ENCODE results near the gene PPM1L.
"Not testable (repeated sequence)": the region's sequence is repeated elsewhere in the genome, so short reads cannot be mapped to it uniquely, and the experiment has no call there.

PPM1L gene

DNA sequence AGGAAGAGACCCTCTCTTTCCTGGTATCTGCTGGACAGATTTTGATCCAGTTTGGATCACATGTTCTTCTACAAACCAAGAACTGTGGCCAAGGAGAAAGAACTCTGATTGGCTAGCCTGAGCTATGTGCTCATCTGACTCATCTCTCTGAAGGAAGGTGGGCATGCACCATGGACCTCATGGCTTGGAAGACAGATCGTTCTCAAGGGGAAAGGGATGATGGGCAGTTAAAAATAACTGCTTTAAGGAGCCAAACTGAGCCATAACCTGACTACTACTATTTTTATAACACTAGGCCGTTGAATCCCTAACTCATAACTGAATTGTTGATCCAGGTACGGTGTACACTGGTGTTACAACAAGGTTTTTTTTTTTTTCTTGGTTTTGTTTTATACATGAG is 236.7 kb downstream of the PPM1L start:
- DNase-seq = no peak

- no peak for DNase-seq
Measured at GRCh38 chr3:160996811-160997210, 240.8 kb downstream of the PPM1L start.

DNA sequence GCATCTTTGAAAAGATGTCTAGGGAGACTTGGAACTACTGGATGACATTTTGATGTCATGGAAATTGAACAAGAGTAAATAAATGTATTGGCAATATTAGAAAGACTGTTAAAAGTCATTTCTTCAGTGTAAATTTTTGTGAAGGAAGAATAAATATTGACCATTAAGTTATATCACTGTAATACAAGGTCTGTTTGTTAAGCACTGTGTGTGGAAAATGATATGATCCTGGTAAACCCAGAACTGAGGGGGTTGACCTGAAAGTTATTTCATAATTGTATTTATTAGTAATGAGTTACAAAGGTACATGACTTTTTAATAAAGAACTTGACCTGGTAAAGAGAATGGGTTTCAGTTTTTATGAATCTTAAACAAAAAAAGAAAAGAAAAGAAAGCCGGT is 242.6 kb downstream of the PPM1L start:
- DNase-seq = no peak

GRCh38 chr3:160999274-160999673 is 243.2 kb downstream of the PPM1L start:
- no peak for DNase-seq

DNA sequence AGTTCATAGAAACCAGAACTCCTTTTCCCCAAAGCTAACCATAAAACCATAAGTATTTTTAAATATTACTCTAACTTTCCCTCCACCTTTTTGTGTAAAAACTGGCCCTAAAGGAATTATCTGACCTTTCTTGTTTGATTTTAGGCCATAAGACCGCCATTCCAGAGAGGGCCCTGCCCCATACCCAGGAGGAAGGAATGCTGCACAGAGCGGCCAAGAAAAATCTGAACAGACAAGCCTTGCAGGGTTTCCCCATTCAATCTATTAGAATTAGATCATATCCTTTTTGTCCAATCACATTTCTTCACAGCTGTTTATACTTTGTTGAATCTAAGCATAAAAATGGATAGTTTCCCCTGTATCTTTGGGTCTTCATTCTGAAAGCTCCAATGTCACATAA is 252.1 kb downstream of the PPM1L start:
- no peak for DNase-seq

- DNase-seq = not testable (repeated sequence)
Measured at GRCh38 chr3:161010151-161010550, 254.1 kb downstream of the PPM1L start.

GRCh38 chr3:161014843-161015749 is 259.1 kb downstream of the PPM1L start:
- DNase-seq = peak; percentile 63

DNA sequence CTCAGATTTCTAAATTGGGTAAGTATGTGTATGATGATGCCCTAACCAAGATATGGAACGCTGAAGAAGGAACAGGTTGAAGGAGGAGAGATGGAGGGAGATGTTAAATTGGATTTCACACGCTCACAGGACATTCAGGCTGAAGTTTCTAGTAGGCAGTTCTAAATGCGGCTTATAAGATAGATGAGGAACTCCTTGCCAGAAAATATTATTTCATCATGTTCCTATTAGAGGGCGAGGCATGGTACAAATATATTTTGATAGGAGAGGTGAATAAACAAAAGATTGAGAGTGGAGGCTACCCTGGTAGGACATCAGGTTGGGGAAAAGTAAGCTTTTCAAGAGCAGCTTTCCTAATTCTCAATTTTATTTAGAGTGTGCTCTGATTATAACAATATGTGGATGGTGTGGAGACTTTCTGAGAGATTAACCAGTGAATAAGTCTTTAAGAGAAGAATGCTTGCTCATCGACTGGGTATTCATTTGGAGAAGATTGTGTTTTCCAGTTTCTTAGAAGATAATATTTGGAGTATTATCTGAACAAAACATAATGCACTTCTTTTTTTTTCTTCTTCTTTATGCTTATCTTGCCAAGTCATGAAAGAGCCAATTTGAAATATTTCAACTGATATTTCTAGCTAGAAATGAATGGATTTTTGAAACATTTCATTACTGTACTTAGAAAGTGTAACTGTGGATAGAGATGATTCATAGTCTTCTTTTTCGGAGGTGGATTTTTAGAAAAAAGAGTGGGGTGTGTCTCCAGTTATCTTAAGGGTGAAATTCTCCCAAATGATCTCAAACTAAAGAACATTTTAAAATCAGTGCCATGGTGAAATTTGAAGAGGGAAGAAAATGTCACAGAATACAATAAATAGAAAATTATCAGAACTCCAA is 260.6 kb downstream of the PPM1L start:
- no peak for DNase-seq

DNA sequence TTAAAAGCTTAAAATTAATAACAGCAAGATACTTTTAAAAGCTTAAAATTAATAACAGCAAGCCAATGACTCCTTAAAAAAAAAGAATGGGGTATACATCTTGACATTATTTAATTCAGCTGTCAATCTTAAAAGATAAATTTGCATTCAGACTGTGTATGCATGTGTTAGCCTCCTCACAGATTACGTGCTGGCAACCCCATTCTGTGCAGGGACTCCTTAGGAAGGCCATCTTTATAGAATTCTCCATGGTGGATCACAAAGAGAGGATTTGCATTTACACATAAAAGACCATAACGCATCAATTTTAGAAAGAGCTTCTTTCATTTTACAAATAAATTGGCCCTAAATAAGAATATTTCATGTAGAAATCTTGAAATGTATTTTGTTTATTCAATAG is 261.9 kb downstream of the PPM1L start:
- no peak for DNase-seq

GRCh38 chr3:161020256-161020655 is 264.2 kb downstream of the PPM1L start:
- no peak for DNase-seq

- no peak for DNase-seq
Measured at GRCh38 chr3:161025911-161026310, 269.9 kb downstream of the PPM1L start.

DNA sequence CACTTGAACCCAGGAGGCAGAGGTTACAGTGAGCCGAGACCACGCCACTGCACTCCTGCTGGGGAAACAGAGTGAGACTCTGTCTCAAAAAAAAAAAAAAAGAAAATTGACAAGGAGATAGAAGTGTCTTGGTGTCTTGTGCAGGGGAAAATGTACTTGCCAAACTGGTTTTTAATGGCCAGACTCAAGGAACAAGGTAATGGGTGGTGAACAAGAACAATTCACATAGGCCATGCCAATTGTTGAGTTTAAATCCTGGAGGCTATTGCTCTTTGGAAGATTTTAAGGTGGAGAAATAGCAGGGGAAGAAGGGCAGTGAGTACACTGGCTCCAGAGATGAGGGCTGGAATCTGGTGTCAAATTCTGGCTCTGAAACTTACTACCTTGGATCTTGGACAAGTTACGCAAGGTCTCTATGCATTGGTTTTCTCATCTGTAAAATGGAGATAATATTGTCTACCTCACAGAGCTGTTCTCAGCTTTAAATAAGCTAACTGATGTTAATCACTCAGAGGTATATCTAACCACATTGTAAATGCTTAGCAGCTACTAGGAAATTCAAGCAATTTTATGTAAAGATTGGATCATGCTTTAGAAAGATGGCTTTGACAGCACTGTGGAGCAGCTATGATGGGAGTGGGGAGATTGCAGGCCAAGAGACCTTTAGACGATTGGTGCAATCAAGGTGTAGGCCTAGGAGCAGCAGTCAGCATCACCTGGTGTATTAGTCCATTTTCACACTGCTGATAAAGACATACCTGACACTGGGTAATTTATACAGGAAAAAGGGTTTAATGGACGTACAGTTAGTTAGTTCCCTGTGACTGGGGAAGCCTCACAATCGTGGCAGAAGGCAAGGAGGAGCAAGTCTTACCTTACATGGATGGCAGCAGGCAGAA is 270.8 kb downstream of the PPM1L start:
- DNase-seq = no peak

DNA sequence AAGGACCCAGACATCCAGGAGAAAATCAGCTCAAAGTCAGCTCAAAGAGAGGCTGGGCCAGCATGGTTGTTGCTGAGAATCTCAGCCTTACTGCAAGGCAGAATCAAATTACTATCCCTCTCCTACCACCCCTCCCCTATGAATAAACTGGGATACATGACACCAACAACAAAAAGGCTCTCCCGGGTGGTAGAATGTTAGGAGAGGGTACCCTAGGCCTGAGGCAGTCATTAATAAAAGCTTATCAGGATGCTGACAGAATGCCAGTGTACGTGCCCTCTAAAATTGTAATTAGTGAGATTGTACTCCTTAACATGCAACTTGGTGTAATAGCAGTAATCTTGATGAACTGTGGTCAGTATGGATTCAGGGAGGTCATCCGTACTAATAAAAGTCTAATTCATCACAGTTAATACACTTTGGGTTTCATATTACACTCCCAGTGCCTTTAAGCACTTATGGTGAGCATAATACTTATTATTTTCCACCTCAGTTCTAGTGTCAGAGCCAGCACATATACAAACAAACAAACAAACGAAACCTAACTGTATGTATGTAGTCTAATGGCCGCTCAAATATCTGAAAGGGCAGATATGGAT is 272.6 kb downstream of the PPM1L start:
- no peak for DNase-seq

DNA sequence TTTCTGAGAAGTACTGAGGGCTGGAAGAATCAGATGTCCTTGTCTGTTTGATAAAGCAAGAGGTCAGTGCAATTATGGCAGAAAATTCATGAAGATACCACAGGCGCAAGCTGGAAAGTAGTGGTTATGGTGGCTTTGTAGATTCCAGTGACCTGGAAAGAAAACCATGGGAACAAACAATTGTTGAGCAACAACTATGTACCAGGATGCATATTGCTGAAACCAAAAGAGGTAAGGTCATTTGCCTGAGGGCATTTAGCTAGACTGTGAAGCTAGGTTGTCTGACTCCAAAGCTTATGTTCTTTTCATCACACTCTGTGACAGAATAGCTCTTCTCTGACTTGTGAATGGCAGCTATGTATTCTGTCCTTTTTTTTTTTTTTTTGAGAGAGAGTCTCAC is 275.1 kb downstream of the PPM1L start:
- no peak for DNase-seq

- DNase-seq = not testable (repeated sequence)
Measured at GRCh38 chr3:161034913-161035550, 279.0 kb downstream of the PPM1L start.

DNA sequence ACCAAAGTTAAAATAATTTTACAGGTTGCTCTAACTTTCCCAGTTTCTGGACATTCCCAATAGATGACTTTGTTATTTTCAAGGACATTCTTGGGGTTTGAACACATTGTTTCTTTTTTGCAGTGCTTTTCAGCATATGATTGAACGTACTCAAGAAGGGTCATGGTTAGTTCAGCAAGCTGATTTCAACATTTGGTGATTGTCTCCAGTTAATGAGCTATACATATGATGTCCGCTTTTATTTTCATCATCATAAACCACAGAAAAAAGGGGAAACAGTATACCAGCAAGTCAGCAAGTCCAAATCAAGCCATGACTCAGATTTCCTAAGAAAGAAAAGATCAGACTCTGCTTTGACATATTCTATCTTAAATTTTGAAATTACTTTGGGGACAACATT is 279.7 kb downstream of the PPM1L start:
- DNase-seq = peak; percentile 44

DNA sequence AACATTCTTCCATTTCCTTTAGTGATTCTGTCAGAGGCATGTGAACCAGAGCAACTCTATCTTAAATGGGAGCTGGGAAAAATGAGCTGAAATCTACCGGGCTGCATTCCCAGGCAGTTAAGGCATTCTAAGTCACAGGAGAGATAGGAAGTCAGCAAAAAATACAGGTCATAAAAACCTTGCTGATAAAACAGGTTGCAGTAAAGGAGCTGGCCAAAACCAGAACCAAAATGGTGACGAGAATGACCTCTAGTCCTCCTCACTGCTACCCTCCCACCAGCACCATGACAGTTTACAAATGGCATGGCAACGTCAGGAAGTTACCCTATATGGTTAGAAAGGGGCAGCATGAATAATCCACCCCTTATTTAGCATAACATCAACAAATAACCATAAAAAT is 282.7 kb downstream of the PPM1L start:
- no peak for DNase-seq

GRCh38 chr3:161042023-161042501 is 286.0 kb downstream of the PPM1L start:
- peak; percentile 32 for DNase-seq

DNA sequence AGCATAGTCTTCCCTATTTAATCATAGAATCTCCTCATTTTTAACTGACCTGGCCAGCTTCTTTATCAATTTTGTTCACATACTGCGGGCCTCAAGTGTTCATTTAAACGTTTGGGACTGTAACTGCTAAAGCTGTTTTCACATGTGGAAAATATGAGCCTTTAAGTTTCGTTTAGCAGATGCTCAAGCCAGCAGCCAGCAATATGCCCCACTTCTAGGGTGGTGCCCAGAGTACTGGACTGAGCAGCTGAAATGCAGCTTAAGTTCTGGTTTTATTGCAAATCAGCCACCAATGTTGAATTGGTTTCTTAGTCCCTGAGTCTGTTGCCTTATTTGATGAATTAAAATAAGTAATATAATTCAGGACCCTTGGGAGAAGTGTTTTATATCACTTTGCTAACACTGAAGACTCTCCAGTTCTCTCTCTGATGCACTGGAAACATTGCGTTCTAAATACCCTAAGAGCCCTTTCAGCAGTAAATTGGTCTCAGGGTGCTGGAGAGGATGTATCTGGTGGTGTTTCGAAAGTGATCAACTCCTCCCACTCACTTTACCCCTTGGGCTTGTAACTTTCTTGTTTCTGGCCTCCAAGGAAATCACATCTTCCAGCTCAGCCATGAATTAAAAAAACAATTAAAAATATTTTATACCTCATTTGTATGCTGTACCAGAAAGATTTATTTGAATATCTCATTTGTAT is 287.5 kb downstream of the PPM1L start:
- DNase-seq = no peak

- DNase-seq = no peak
Measured at GRCh38 chr3:161049683-161050248, 293.7 kb downstream of the PPM1L start.

GRCh38 chr3:161050935-161051334 is 294.9 kb downstream of the PPM1L start:
- DNase-seq = no peak
